Endothelial cell of umbilical vein (primary cell): ENCODE data around the gene BCAS3. TPM values are rescaled to one million over a fixed set of nuclear protein-coding genes. Genes with fewer than 3 reads are reported as not detected.

Source experiments
- BruUV-seq: library from RNA; stranded (reverse); fragments of 400-500 nt; replicated peaks from 2 replicates; lab custom pipeline; 2021; lab: Mats Ljungman, UMichigan
- CTCF ChIA-PET: fragments of 300-600, 350-600 bp; sonication (Branson Sonifier 250); formaldehyde crosslinking; loops from one replicate; lab custom pipeline; 2021; ENCODE audit warnings: antibody characterized with exemption, inconsistent platforms; lab: Charles Lee
- POLR2A ChIA-PET: fragments of 300-600, 350-600 bp; sonication (Branson Sonifier 250); formaldehyde crosslinking; loops from one replicate; lab custom pipeline; 2021; ENCODE audit warnings: antibody characterized with exemption, inconsistent platforms; lab: Charles Lee
- DNase-seq: peaks from one replicate; pipeline ENCODE4 v3.0.0-alpha.2; 2011; ENCODE audit warnings: low read depth, low spot score
- FAIRE-seq: peaks from 2 replicates; lab custom pipeline; 2011; peaks lifted over from hg19 to GRCh38; lab: Jason Lieb, UNC
- H2AFZ ChIP-seq: 2 replicates; pipeline ENCODE4 v1.6.0; 2012; ENCODE audit warnings: low read depth, low read length, control low read depth, inconsistent platforms
- H3K27ac ChIP-seq: 2 replicates; pipeline ENCODE4 v1.5.1; 2011; ENCODE audit warnings: low read depth, mild to moderate bottlenecking, control low read depth, low read length, moderate library complexity; ENCODE audit not compliant: insufficient read depth
- H3K27me3 ChIP-seq, 2 experiments: 2 replicates each; pipeline versions ENCODE4 v1.6.0 to v1.6.1; 2011; ENCODE audit warnings: low read length in 2 of 2, mixed read lengths in 1 of 2; ENCODE audit not compliant: control insufficient read depth in 2 of 2, insufficient read depth in 2 of 2
- H3K36me3 ChIP-seq, 2 experiments: 2 replicates in 1 of 2; 3 replicates in 1 of 2; pipeline ENCODE4 v1.5.1; 2011; ENCODE audit warnings: low read length in 2 of 2, mild to moderate bottlenecking in 1 of 2, moderate library complexity in 1 of 2; ENCODE audit not compliant: control insufficient read depth in 2 of 2, insufficient read depth in 2 of 2; ENCODE audit errors: extremely low read depth in 1 of 2
- H3K4me1 ChIP-seq: 3 replicates; pipeline ENCODE4 v1.5.1; 2011; ENCODE audit warnings: mild to moderate bottlenecking, low read length; ENCODE audit not compliant: control insufficient read depth, insufficient read depth; ENCODE audit errors: extremely low read depth
- H3K4me2 ChIP-seq: 2 replicates; pipeline ENCODE4 v1.6.1; 2011; ENCODE audit warnings: low read length, control low read depth, mixed read lengths; ENCODE audit not compliant: insufficient read depth
- H3K4me3 ChIP-seq, 3 experiments: fragments of 200-600 bp in 1 of 3; sonication (generic), shearing (Covaris generic) in 1 of 3; replicated peaks in 1 of 3; 2 replicates each; pipeline ENCODE4 v1.5.1; 2011 to 2016; ENCODE audit warnings: control low read depth in 3 of 3, low read length in 3 of 3, mild to moderate bottlenecking in 2 of 3, inconsistent platforms in 1 of 3, low read depth in 1 of 3, moderate library complexity in 1 of 3; ENCODE audit not compliant: insufficient read depth in 1 of 3
- H3K79me2 ChIP-seq: 2 replicates; pipeline ENCODE4 v1.6.0; 2012; ENCODE audit warnings: low read length, inconsistent platforms; ENCODE audit not compliant: control insufficient read depth, insufficient read depth
- H3K9ac ChIP-seq: replicated peaks from 2 replicates; pipeline ENCODE3; 2011; ENCODE audit warnings: low read length, control low read depth; ENCODE audit not compliant: insufficient read depth; ENCODE audit errors: extremely low read depth
- H3K9me1 ChIP-seq: replicated peaks from 3 replicates; pipeline ENCODE4 v1.6.0; 2011; ENCODE audit warnings: mild to moderate bottlenecking, low read length; ENCODE audit not compliant: control insufficient read depth, insufficient read depth; ENCODE audit errors: extremely low read depth
- H3K9me3 ChIP-seq: replicated peaks from 2 replicates; pipeline ENCODE4 v1.5.1; 2012; ENCODE audit warnings: low read length, inconsistent platforms; ENCODE audit not compliant: control insufficient read depth, insufficient read depth
- H4K20me1 ChIP-seq: replicated peaks from 2 replicates; pipeline ENCODE3; 2011; ENCODE audit warnings: mild to moderate bottlenecking, low read length; ENCODE audit not compliant: control insufficient read depth, insufficient read depth; ENCODE audit errors: extremely low read depth
- CTCF ChIP-seq, 2 donors: IDR thresholded peaks; 1 replicate in 1 of 2; 2 replicates in 1 of 2; pipeline ENCODE4 v1.5.1; 2011; ENCODE audit warnings: low read length in 2 of 2, mild to moderate bottlenecking in 2 of 2, moderate library complexity in 2 of 2, control low read depth in 1 of 2, inconsistent platforms in 1 of 2, low read depth in 1 of 2; ENCODE audit not compliant: insufficient read depth in 1 of 2; ENCODE audit errors: extremely low read depth in 1 of 2
- EZH2 ChIP-seq: IDR thresholded peaks from 2 replicates; pipeline ENCODE4 v1.6.1; 2012; ENCODE audit warnings: borderline replicate concordance, low read depth, mild to moderate bottlenecking, moderate library complexity, low read length, inconsistent platforms; ENCODE audit not compliant: severe bottlenecking
- FOS ChIP-seq: IDR thresholded peaks from 2 replicates; pipeline ENCODE4 v1.6.1; 2011; ENCODE audit warnings: mild to moderate bottlenecking, low read length, moderate library complexity, borderline replicate concordance; ENCODE audit not compliant: insufficient read depth
- GATA2 ChIP-seq: IDR thresholded peaks from 2 replicates; pipeline ENCODE4 v1.7.0; 2011; ENCODE audit warnings: low read depth, mild to moderate bottlenecking, moderate library complexity, mixed read lengths, low read length; ENCODE audit not compliant: insufficient read length, insufficient read depth
- JUN ChIP-seq: IDR thresholded peaks from 2 replicates; pipeline ENCODE4 v1.6.1; 2011; ENCODE audit warnings: borderline replicate concordance, low read depth; ENCODE audit not compliant: insufficient read length, insufficient read depth
- MAX ChIP-seq: IDR thresholded peaks from 2 replicates; pipeline ENCODE4 v1.6.1; 2011; ENCODE audit not compliant: insufficient read depth, insufficient read length
- MYC ChIP-seq: IDR thresholded peaks from one replicate; pipeline ENCODE4 v1.6.1; 2011; ENCODE audit warnings: mild to moderate bottlenecking, low read depth, low read length
- POLR2A ChIP-seq: IDR thresholded peaks from 2 replicates; pipeline ENCODE4 v1.6.1; 2012; ENCODE audit warnings: low read depth, mild to moderate bottlenecking, control low read depth, low read length
- POLR2AphosphoS5 ChIP-seq: IDR thresholded peaks from 2 replicates; pipeline ENCODE4 v1.6.1; 2012; ENCODE audit warnings: low read depth, mild to moderate bottlenecking, control low read depth, low read length, moderate library complexity; ENCODE audit not compliant: insufficient read depth
- dilution Hi-C: fragments of 300-500 bp; cut with MboI; formaldehyde crosslinking; loops from one replicate; pipeline ENCODE4 v1.15.0; 2019; ENCODE audit warnings: low sequenced_read_pairs; ENCODE audit not compliant: extremely low pct_ligation_motif_present
- intact Hi-C: fragments of 100-400 bp; cut with micrococcal nuclease; formaldehyde crosslinking; loops from one replicate; pipeline ENCODE4 v1.10.0; 2022
- polyA plus RNA-seq, 4 experiments: library from polyadenylated mRNA; depleted of rRNA in 3 of 4; stranded (reverse) in 3 of 4; unstranded in 1 of 4; fragments of >200 nt; gene quantifications; 2 replicates each; pipeline versions ENCODE4 v1.2.1 to v1.2.3, GENCODE V29; 2011 to 2012; ENCODE audit warnings: missing spikeins in 1 of 4
- total RNA-seq: library from RNA; stranded (reverse); gene quantifications from 2 replicates; pipeline ENCODE4 v1.2.3, GENCODE V29; 2021

Gene BCAS3
- total and polyA plus RNA-seq, 2 donors (not counting 3 experiments of a cell fraction or from before 2014, with no cell fraction given), result 8.2 to 16.0 TPM

- intact Hi-C loops, result no loop called here
- no peaks in the 10 kb centered on the region for H3K9me3 ChIP-seq
- H3K4me2 ChIP-seq, result peak overlapping the region; percentile 30
- H3K27me3 ChIP-seq, result no peaks in the 10 kb centered on the region
- H3K79me2 ChIP-seq, result no peaks in the 10 kb centered on the region
- H3K4me1 ChIP-seq, result peaks cover 4% of the 10 kb centered on the region
- FAIRE-seq, result no peak
- H3K9ac ChIP-seq, result no peak overlapping the region
- H3K9me1 ChIP-seq, result no peaks in the 10 kb centered on the region
- BruUV-seq, result no TSS peak
- H3K4me3 ChIP-seq, result no peak overlapping the region
- DNase-seq, result no peak
- ChIA-PET POLR2A (no interaction called here), CTCF (interaction anchor here (2.1 kb wide), 1 partner anchor 9 kb away, joined by 11 read pairs; no protein-coding TSS in a partner anchor)
- H4K20me1 ChIP-seq, result no peaks in the 10 kb centered on the region
- H2AFZ ChIP-seq, result no peak overlapping the region
- no peak overlapping the region for H3K27ac ChIP-seq
- TF ChIP-seq FOS, result no peak
- TF ChIP-seq MYC, result no peak
- TF ChIP-seq POLR2A, result no peak
- no peak for TF ChIP-seq POLR2AphosphoS5
- TF ChIP-seq MAX, result no peak
- TF ChIP-seq JUN, result no peak
- TF ChIP-seq EZH2, result no peak
- TF ChIP-seq GATA2, result no peak
- no peak for TF ChIP-seq CTCF (IDR thresholded peaks at IDR 0.05; ENCODE audit: extremely low read depth in 1 of 2, insufficient read depth in 1 of 2, low read depth in 1 of 2, low read length in 2 of 2)
- dilution Hi-C loops, result no loop called here
- no peaks in the 10 kb centered on the region for H3K36me3 ChIP-seq
Measured at GRCh38 chr17:60743282-60743681, 65.6 kb downstream of the BCAS3 start.
